SK-N-SH (cell line): ENCODE data around the gene LRRIQ3.
"Not testable (repeated sequence)": the region's sequence is repeated elsewhere in the genome, so short reads cannot be mapped to it uniquely, and the experiment has no call there.

Source experiments
- NFIC ChIP-seq: IDR thresholded peaks from 2 replicates; pipeline ENCODE4 v1.4.0; 2012; ENCODE audit warnings: borderline replicate concordance
- NRF1 ChIP-seq: IDR thresholded peaks from 2 replicates; pipeline ENCODE4 v1.6.1; 2012; ENCODE audit warnings: low read depth, mild to moderate bottlenecking, low read length
- POLR2AphosphoS5 ChIP-seq: IDR thresholded peaks from 2 replicates; pipeline ENCODE4 v1.6.1; 2012; ENCODE audit warnings: low read depth, low read length
- REST ChIP-seq: IDR thresholded peaks from 2 replicates; pipeline ENCODE4 v1.6.1; 2012; ENCODE audit warnings: mild to moderate bottlenecking, low read depth, low read length, moderate library complexity
- TAF1 ChIP-seq: IDR thresholded peaks from 2 replicates; pipeline ENCODE4 v1.6.1; 2012; ENCODE audit warnings: low read depth, mild to moderate bottlenecking, low read length, moderate library complexity, borderline replicate concordance
- TF ChIP-seq, protein P1 (sequence below): fragments of 200-600 bp; sonication (generic); IDR thresholded peaks from 2 replicates; pipeline ENCODE4 v1.6.1; 2017; ENCODE audit warnings: antibody characterized with exemption, mild to moderate bottlenecking, moderate library complexity
- TF ChIP-seq, protein P2 (sequence below): IDR thresholded peaks from 2 replicates; pipeline ENCODE4 v1.4.0; 2012; ENCODE audit warnings: low read depth, borderline replicate concordance

GRCh38 chr1:74117370-74117769 lies 80.6 kb downstream of the LRRIQ3 start:
- TF ChIP-seq, protein P1, sequence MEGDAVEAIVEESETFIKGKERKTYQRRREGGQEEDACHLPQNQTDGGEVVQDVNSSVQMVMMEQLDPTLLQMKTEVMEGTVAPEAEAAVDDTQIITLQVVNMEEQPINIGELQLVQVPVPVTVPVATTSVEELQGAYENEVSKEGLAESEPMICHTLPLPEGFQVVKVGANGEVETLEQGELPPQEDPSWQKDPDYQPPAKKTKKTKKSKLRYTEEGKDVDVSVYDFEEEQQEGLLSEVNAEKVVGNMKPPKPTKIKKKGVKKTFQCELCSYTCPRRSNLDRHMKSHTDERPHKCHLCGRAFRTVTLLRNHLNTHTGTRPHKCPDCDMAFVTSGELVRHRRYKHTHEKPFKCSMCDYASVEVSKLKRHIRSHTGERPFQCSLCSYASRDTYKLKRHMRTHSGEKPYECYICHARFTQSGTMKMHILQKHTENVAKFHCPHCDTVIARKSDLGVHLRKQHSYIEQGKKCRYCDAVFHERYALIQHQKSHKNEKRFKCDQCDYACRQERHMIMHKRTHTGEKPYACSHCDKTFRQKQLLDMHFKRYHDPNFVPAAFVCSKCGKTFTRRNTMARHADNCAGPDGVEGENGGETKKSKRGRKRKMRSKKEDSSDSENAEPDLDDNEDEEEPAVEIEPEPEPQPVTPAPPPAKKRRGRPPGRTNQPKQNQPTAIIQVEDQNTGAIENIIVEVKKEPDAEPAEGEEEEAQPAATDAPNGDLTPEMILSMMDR: not testable (repeated sequence)
- TF ChIP-seq, protein P2, sequence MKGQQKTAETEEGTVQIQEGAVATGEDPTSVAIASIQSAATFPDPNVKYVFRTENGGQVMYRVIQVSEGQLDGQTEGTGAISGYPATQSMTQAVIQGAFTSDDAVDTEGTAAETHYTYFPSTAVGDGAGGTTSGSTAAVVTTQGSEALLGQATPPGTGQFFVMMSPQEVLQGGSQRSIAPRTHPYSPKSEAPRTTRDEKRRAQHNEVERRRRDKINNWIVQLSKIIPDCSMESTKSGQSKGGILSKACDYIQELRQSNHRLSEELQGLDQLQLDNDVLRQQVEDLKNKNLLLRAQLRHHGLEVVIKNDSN: not testable (repeated sequence)
- TF ChIP-seq TAF1, POLR2AphosphoS5, NFIC, NRF1, REST: not testable (repeated sequence)
